A673 (cell line): ENCODE data around the gene SLC26A8.

Source experiments
- CTCF ChIP-seq: fragments of 300-800, 200-600 bp; sonication (generic); conservative IDR thresholded peaks from 2 replicates; pipeline ENCODE4 v1.5.1; 2017; ENCODE audit warnings: low read depth, mild to moderate bottlenecking, antibody characterized with exemption, low read length, moderate library complexity, mixed read lengths
- EZH2 ChIP-seq: fragments of 200-600 bp; sonication (generic); IDR thresholded peaks from 2 replicates; pipeline ENCODE4 v1.6.1; 2017; ENCODE audit warnings: borderline replicate concordance, low read depth, mild to moderate bottlenecking, mixed read lengths, antibody characterized with exemption, low read length; ENCODE audit not compliant: poor library complexity, severe bottlenecking

GRCh38 chr6:35926509-35927215 is 97.8 kb downstream of the SLC26A8 start:
- no peak for TF ChIP-seq CTCF
- no peak for TF ChIP-seq EZH2
